ENCODE data around the gene NTM.

- TF ChIP-seq CTCF (conservative IDR thresholded peaks at IDR 0.05; ENCODE audit: low read depth, low read length) = no peak
- no peak for TF ChIP-seq EZH2 (IDR thresholded peaks at IDR 0.05; ENCODE audit: borderline replicate concordance, low read depth, low read length, poor library complexity, severe bottlenecking)
These were observed 500.6 kb downstream of the NTM start for GRCh38 chr11:131871006-131871405.
